Measurements from ENCODE around the gene COQ8B. TPM values are rescaled to one million over a fixed set of nuclear protein-coding genes. Genes with fewer than 3 reads are reported as not detected.

The COQ8B gene
- total and polyA plus RNA-seq, 9 donors = 18.2 to 26.5 (median 23.3) TPM

GRCh38 chr19:40718774-40719391 is 2.2 kb upstream of the COQ8B start:
- Histone ChIP-seq H3K9me3 (replicated peaks; ENCODE audit: control insufficient read depth, low read depth, low read length) (no peaks in the 10 kb centered on the region), H3K4me3 (ENCODE audit: low read length) (peak overlapping the region; percentile 71), H3K27me3 (ENCODE audit: control insufficient read depth, insufficient read depth, low read length) (no peaks in the 10 kb centered on the region), H3K27ac (ENCODE audit: low read length) (peak overlapping the region; percentile 100), H3K4me1 (ENCODE audit: control insufficient read depth, insufficient read depth, low read length) (peaks cover 57% of the 10 kb centered on the region), H3K36me3 (ENCODE audit: control insufficient read depth, insufficient read depth, low read length) (peaks cover 16% of the 10 kb centered on the region)
- WGBS (ENCODE audit: insufficient coverage) = 11% methylated on average over 14 of the region's 16 CpGs
- peak; percentile 53 for DNase-seq

- Histone ChIP-seq H3K36me3 (ENCODE audit: control insufficient read depth, insufficient read depth, low read length) (peaks cover 9% of the 10 kb centered on the region), H3K4me1 (ENCODE audit: control insufficient read depth, insufficient read depth, low read length) (peaks cover 58% of the 10 kb centered on the region), H3K9me3 (replicated peaks; ENCODE audit: control insufficient read depth, low read depth, low read length) (no peaks in the 10 kb centered on the region), H3K4me3 (ENCODE audit: low read length) (peak overlapping the region; percentile 71), H3K27ac (ENCODE audit: low read length) (peak overlapping the region; percentile 100), H3K27me3 (ENCODE audit: control insufficient read depth, insufficient read depth, low read length) (no peaks in the 10 kb centered on the region)
- 37% methylated on average over 9 of the region's 20 CpGs for WGBS (ENCODE audit: insufficient coverage)
- DNase-seq = no peak
Measured at GRCh38 chr19:40717880-40718773, 1.4 kb upstream of the COQ8B start.

- 0% methylated on average over 19 of the region's 20 CpGs for WGBS (ENCODE audit: insufficient coverage)
- Histone ChIP-seq H3K4me1 (ENCODE audit: control insufficient read depth, insufficient read depth, low read length) (peaks cover 58% of the 10 kb centered on the region), H3K36me3 (ENCODE audit: control insufficient read depth, insufficient read depth, low read length) (peaks cover 10% of the 10 kb centered on the region), H3K9me3 (replicated peaks; ENCODE audit: control insufficient read depth, low read depth, low read length) (no peaks in the 10 kb centered on the region), H3K27ac (ENCODE audit: low read length) (peak overlapping the region; percentile 100), H3K4me3 (ENCODE audit: low read length) (peak overlapping the region; percentile 71), H3K27me3 (ENCODE audit: control insufficient read depth, insufficient read depth, low read length) (no peaks in the 10 kb centered on the region)
- peak; percentile 46 for DNase-seq
Measured at GRCh38 chr19:40717325-40717879, 716 bp upstream of the COQ8B start.

- peaks cover 58% of the 10 kb centered on the region for H3K4me1 ChIP-seq (ENCODE audit: control insufficient read depth, insufficient read depth, low read length)
- 7% methylated on average over 5 of the region's 8 CpGs for WGBS (ENCODE audit: insufficient coverage)
- no peak for DNase-seq
Measured at GRCh38 chr19:40716031-40716481, 630 bp downstream of the COQ8B start.

GRCh38 chr19:40714441-40715299 is 2.0 kb downstream of the COQ8B start:
- peak; percentile 99 for DNase-seq
- peak overlapping the region; percentile 71 for H3K4me3 ChIP-seq (ENCODE audit: low read length)
- H3K4me1 ChIP-seq (ENCODE audit: control insufficient read depth, insufficient read depth, low read length) = peaks cover 48% of the 10 kb centered on the region
- peaks cover 20% of the 10 kb centered on the region for H3K36me3 ChIP-seq (ENCODE audit: control insufficient read depth, insufficient read depth, low read length)
- under 1% methylated on average over 25 of the region's 31 CpGs for WGBS (ENCODE audit: insufficient coverage)
- no peaks in the 10 kb centered on the region for H3K27me3 ChIP-seq (ENCODE audit: control insufficient read depth, insufficient read depth, low read length)
- H3K27ac ChIP-seq (ENCODE audit: low read length) = peak overlapping the region; percentile 100
- H3K9me3 ChIP-seq (replicated peaks; ENCODE audit: control insufficient read depth, low read depth, low read length) = no peaks in the 10 kb centered on the region

More at GRCh38 chr19:40716031-40716481, 630 bp downstream of the COQ8B start:
- Histone ChIP-seq H3K27me3 (ENCODE audit: control insufficient read depth, insufficient read depth, low read length) (no peaks in the 10 kb centered on the region), H3K27ac (ENCODE audit: low read length) (peak overlapping the region; percentile 100), H3K9me3 (replicated peaks; ENCODE audit: control insufficient read depth, low read depth, low read length) (no peaks in the 10 kb centered on the region), H3K4me3 (ENCODE audit: low read length) (peak overlapping the region; percentile 71), H3K36me3 (ENCODE audit: control insufficient read depth, insufficient read depth, low read length) (peaks cover 13% of the 10 kb centered on the region)

GRCh38 chr19:40713939-40714338 is 2.7 kb downstream of the COQ8B start:
- Histone ChIP-seq H3K4me3 (ENCODE audit: low read length) (no peak overlapping the region), H3K9me3 (replicated peaks; ENCODE audit: control insufficient read depth, low read depth, low read length) (no peaks in the 10 kb centered on the region), H3K36me3 (ENCODE audit: control insufficient read depth, insufficient read depth, low read length) (peaks cover 21% of the 10 kb centered on the region), H3K27me3 (ENCODE audit: control insufficient read depth, insufficient read depth, low read length) (no peaks in the 10 kb centered on the region), H3K4me1 (ENCODE audit: control insufficient read depth, insufficient read depth, low read length) (peaks cover 41% of the 10 kb centered on the region), H3K27ac (ENCODE audit: low read length) (peak overlapping the region; percentile 92)
- no CpG with 5 or more reads among the region's 11 CpGs for WGBS (ENCODE audit: insufficient coverage)
- no peak for DNase-seq

- no peak overlapping the region for H3K27ac ChIP-seq (ENCODE audit: low read length)
- H3K4me1 ChIP-seq (ENCODE audit: control insufficient read depth, insufficient read depth, low read length) = peaks cover 25% of the 10 kb centered on the region
- no peaks in the 10 kb centered on the region for H3K9me3 ChIP-seq (replicated peaks; ENCODE audit: control insufficient read depth, low read depth, low read length)
- H3K36me3 ChIP-seq (ENCODE audit: control insufficient read depth, insufficient read depth, low read length) = peaks cover 41% of the 10 kb centered on the region
- no peak for DNase-seq
- no peak overlapping the region for H3K4me3 ChIP-seq (ENCODE audit: low read length)
- 79% methylated on average over 4 of the region's 5 CpGs for WGBS (ENCODE audit: insufficient coverage)
- H3K27me3 ChIP-seq (ENCODE audit: control insufficient read depth, insufficient read depth, low read length) = no peaks in the 10 kb centered on the region
Measured at GRCh38 chr19:40709817-40710216, 6.9 kb downstream of the COQ8B start.

- no peak for DNase-seq
- H3K27ac ChIP-seq (ENCODE audit: low read length) = no peak overlapping the region
- H3K4me3 ChIP-seq (ENCODE audit: low read length) = no peak overlapping the region
- 100% methylated on average over 2 of the region's 7 CpGs for WGBS (ENCODE audit: insufficient coverage)
- peaks cover 16% of the 10 kb centered on the region for H3K4me1 ChIP-seq (ENCODE audit: control insufficient read depth, insufficient read depth, low read length)
- H3K36me3 ChIP-seq (ENCODE audit: control insufficient read depth, insufficient read depth, low read length) = peaks cover 58% of the 10 kb centered on the region
- no peaks in the 10 kb centered on the region for H3K9me3 ChIP-seq (replicated peaks; ENCODE audit: control insufficient read depth, low read depth, low read length)
- no peaks in the 10 kb centered on the region for H3K27me3 ChIP-seq (ENCODE audit: control insufficient read depth, insufficient read depth, low read length)
Measured at GRCh38 chr19:40707615-40708014, 9.1 kb downstream of the COQ8B start.

- Histone ChIP-seq H3K4me3 (ENCODE audit: low read length) (no peak overlapping the region), H3K27ac (ENCODE audit: low read length) (no peak overlapping the region), H3K4me1 (ENCODE audit: control insufficient read depth, insufficient read depth, low read length) (peaks cover 16% of the 10 kb centered on the region), H3K27me3 (ENCODE audit: control insufficient read depth, insufficient read depth, low read length) (no peaks in the 10 kb centered on the region), H3K36me3 (ENCODE audit: control insufficient read depth, insufficient read depth, low read length) (peaks cover 65% of the 10 kb centered on the region), H3K9me3 (replicated peaks; ENCODE audit: control insufficient read depth, low read depth, low read length) (no peaks in the 10 kb centered on the region)
- no peak for DNase-seq
- 90% methylated on average over 3 of the region's 7 CpGs for WGBS (ENCODE audit: insufficient coverage)
Measured at GRCh38 chr19:40705950-40706619, 10.6 kb downstream of the COQ8B start.
